Stimulated activated CD4-positive, alpha-beta T cell treated with anti-CD3 and anti-CD28 coated beads, Interleukin-1b, Interleukin-23, amount 100 ng/mL, for 48 hours (primary cell): ENCODE data around the gene TRAPPC5.

Experiments used
- DNase-seq: peaks from one replicate; pipeline ENCODE4 v3.0.0-alpha.2; 2020

Gene TRAPPC5

GRCh38 chr19:7677669-7678311, 2.8 kb upstream of the TRAPPC5 start:
- no peak for DNase-seq

- peak; percentile 80 for DNase-seq
Observed at GRCh38 chr19:7678971-7679751, 1.5 kb upstream of the TRAPPC5 start.

GRCh38 chr19:7679771-7680605, 645 bp upstream of the TRAPPC5 start:
- no peak for DNase-seq

GRCh38 chr19:7681340-7682174, 924 bp downstream of the TRAPPC5 start:
- DNase-seq, result peak; percentile 91

GRCh38 chr19:7682175-7682855, 1.7 kb downstream of the TRAPPC5 start:
- no peak for DNase-seq

GRCh38 chr19:7685546-7686445, 5.2 kb downstream of the TRAPPC5 start:
- no peak for DNase-seq

- no peak for DNase-seq
Observed at GRCh38 chr19:7687177-7687576, 6.5 kb downstream of the TRAPPC5 start.

- DNase-seq, result no peak
Observed at GRCh38 chr19:7689165-7689564, 8.5 kb downstream of the TRAPPC5 start.

- no peak for DNase-seq
Observed at GRCh38 chr19:7690779-7691258, 10.2 kb downstream of the TRAPPC5 start.

GRCh38 chr19:7691497-7691896, 10.9 kb downstream of the TRAPPC5 start:
- peak; percentile 38 for DNase-seq

GRCh38 chr19:7692417-7693088, 11.9 kb downstream of the TRAPPC5 start:
- DNase-seq, result peak; percentile 34

- no peak for DNase-seq
Observed at GRCh38 chr19:7694499-7694898, 13.9 kb downstream of the TRAPPC5 start.

- no peak for DNase-seq
Observed at GRCh38 chr19:7697721-7698287, 17.2 kb downstream of the TRAPPC5 start.

GRCh38 chr19:7698583-7698982, 17.9 kb downstream of the TRAPPC5 start:
- no peak for DNase-seq

- no peak for DNase-seq
Observed at GRCh38 chr19:7699003-7699402, 18.4 kb downstream of the TRAPPC5 start.

- DNase-seq, result peak; percentile 70
Observed at GRCh38 chr19:7699417-7700401, 19.1 kb downstream of the TRAPPC5 start.

- DNase-seq, result no peak
Observed at GRCh38 chr19:7701049-7701653, 20.5 kb downstream of the TRAPPC5 start.
